ENCODE measurements around the gene SCAF1. TPM values are rescaled to one million over a fixed set of nuclear protein-coding genes. Genes with fewer than 3 reads are reported as not detected.

SCAF1 gene
- total RNA-seq, 2 donors from 2014 or later, result 84.8 to 94.5 TPM

GRCh38 chr19:49680421-49681351 is 38.7 kb downstream of the SCAF1 start:
- Histone ChIP-seq H3K4me1 (ENCODE audit: control insufficient read depth, insufficient read depth, low read length) (peaks cover 14% of the 10 kb centered on the region), H3K4me3 (ENCODE audit: low read length) (peak overlapping the region; percentile 83), H3K36me3 (ENCODE audit: control insufficient read depth, insufficient read depth, low read length) (peaks cover 45% of the 10 kb centered on the region), H3K27ac (ENCODE audit: low read depth, low read length) (peak overlapping the region; percentile 68), H3K9me3 (ENCODE audit: control insufficient read depth, low read length) (no peaks in the 10 kb centered on the region), H3K9ac (ENCODE audit: extremely low read depth, low read length, poor library complexity, severe bottlenecking) (peak overlapping the region; percentile 2), H3K27me3 (ENCODE audit: control insufficient read depth, insufficient read depth, low read length, poor library complexity, severe bottlenecking) (no peaks in the 10 kb centered on the region)
- Mint-ChIP-seq H3K4me3 (peak overlapping the region; percentile 97), H3K4me1 (peaks cover 24% of the 10 kb centered on the region), H3K27me3 (ENCODE audit: insufficient read depth) (no peaks in the 10 kb centered on the region), H3K36me3 (ENCODE audit: low read depth) (peaks cover 39% of the 10 kb centered on the region), H3K9me3 (no peaks in the 10 kb centered on the region), H3K27ac (peak overlapping the region; percentile 89)
- TF ChIP-seq, protein P1, sequence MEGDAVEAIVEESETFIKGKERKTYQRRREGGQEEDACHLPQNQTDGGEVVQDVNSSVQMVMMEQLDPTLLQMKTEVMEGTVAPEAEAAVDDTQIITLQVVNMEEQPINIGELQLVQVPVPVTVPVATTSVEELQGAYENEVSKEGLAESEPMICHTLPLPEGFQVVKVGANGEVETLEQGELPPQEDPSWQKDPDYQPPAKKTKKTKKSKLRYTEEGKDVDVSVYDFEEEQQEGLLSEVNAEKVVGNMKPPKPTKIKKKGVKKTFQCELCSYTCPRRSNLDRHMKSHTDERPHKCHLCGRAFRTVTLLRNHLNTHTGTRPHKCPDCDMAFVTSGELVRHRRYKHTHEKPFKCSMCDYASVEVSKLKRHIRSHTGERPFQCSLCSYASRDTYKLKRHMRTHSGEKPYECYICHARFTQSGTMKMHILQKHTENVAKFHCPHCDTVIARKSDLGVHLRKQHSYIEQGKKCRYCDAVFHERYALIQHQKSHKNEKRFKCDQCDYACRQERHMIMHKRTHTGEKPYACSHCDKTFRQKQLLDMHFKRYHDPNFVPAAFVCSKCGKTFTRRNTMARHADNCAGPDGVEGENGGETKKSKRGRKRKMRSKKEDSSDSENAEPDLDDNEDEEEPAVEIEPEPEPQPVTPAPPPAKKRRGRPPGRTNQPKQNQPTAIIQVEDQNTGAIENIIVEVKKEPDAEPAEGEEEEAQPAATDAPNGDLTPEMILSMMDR (conservative IDR thresholded peaks at IDR 0.05), result peak; percentile 99
- 27 to 39% methylated on average over 13 to 40 of the region's 40 CpGs for WGBS, 2 experiments (ENCODE audit: insufficient coverage in 1 of 2, insufficient read length in 1 of 2)
- peak; percentile 99 for DNase-seq

DNA sequence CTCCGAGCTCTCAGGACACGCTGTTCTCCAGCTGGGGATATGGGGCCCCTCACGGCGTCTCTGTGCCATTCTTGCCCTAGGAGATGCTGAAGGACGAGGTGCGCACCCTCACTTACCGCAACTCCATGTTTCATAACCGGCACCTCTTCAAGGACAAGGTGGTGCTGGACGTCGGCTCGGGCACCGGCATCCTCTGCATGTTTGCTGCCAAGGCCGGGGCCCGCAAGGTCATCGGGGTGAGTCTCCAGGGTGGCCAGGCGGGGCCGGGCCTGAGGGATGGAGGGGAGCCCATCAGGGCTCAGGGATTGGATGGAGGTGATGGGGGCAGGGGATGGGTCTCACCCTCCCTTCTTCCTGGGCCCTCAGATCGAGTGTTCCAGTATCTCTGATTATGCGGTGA is 39.8 kb downstream of the SCAF1 start:
- WGBS, 2 experiments (ENCODE audit: insufficient coverage in 1 of 2, insufficient read length in 1 of 2), result 96 to 97% methylated on average over 15 to 19 of the region's 19 CpGs
- peaks cover 46% of the 10 kb centered on the region for H3K36me3 Mint-ChIP-seq (ENCODE audit: low read depth)
- TF ChIP-seq, protein P1 (conservative IDR thresholded peaks at IDR 0.05), result no peak

GRCh38 chr19:49682274-49682673 is 40.3 kb downstream of the SCAF1 start:
- Histone ChIP-seq H3K9ac (ENCODE audit: extremely low read depth, low read length, poor library complexity, severe bottlenecking) (no peak overlapping the region), H3K36me3 (ENCODE audit: control insufficient read depth, insufficient read depth, low read length) (peaks cover 52% of the 10 kb centered on the region), H3K9me3 (ENCODE audit: control insufficient read depth, low read length) (no peaks in the 10 kb centered on the region), H3K27me3 (ENCODE audit: control insufficient read depth, insufficient read depth, low read length, poor library complexity, severe bottlenecking) (no peaks in the 10 kb centered on the region), H3K4me1 (ENCODE audit: control insufficient read depth, insufficient read depth, low read length) (peaks cover 14% of the 10 kb centered on the region), H3K4me3 (ENCODE audit: low read length) (no peak overlapping the region), H3K27ac (ENCODE audit: low read depth, low read length) (no peak overlapping the region)
- Mint-ChIP-seq H3K4me3 (no peak overlapping the region), H3K4me1 (peaks cover 22% of the 10 kb centered on the region), H3K36me3 (ENCODE audit: low read depth) (peaks cover 49% of the 10 kb centered on the region), H3K27ac (peak overlapping the region; percentile 26), H3K9me3 (no peaks in the 10 kb centered on the region), H3K27me3 (ENCODE audit: insufficient read depth) (no peaks in the 10 kb centered on the region)
- peak; percentile 33 for DNase-seq
- TF ChIP-seq, protein P1 (conservative IDR thresholded peaks at IDR 0.05), result no peak
- 95 to 97% methylated on average over 8 of the region's 8 CpGs for WGBS, 2 experiments (ENCODE audit: insufficient coverage in 1 of 2, insufficient read length in 1 of 2)

More for the DNA sequence above, 39.8 kb downstream of the SCAF1 start:
- H3K4me3 Mint-ChIP-seq, result no peak overlapping the region
- H3K36me3 ChIP-seq (ENCODE audit: control insufficient read depth, insufficient read depth, low read length), result peaks cover 52% of the 10 kb centered on the region
- no peaks in the 10 kb centered on the region for H3K9me3 ChIP-seq (ENCODE audit: control insufficient read depth, low read length)
- no peaks in the 10 kb centered on the region for H3K27me3 Mint-ChIP-seq (ENCODE audit: insufficient read depth)
- DNase-seq, result peak; percentile 38
- H3K9ac ChIP-seq (ENCODE audit: extremely low read depth, low read length, poor library complexity, severe bottlenecking), result no peak overlapping the region
- no peaks in the 10 kb centered on the region for H3K9me3 Mint-ChIP-seq
- peaks cover 14% of the 10 kb centered on the region for H3K4me1 ChIP-seq (ENCODE audit: control insufficient read depth, insufficient read depth, low read length)
- H3K4me3 ChIP-seq (ENCODE audit: low read length), result no peak overlapping the region
- H3K27me3 ChIP-seq (ENCODE audit: control insufficient read depth, insufficient read depth, low read length, poor library complexity, severe bottlenecking), result no peaks in the 10 kb centered on the region
- H3K27ac Mint-ChIP-seq, result no peak overlapping the region
- H3K4me1 Mint-ChIP-seq, result peaks cover 22% of the 10 kb centered on the region
- no peak overlapping the region for H3K27ac ChIP-seq (ENCODE audit: low read depth, low read length)

All from endodermal cell (in vitro differentiated cells).